HG03025 (cell line): ENCODE measurements around the gene CDH13.
A peak's percentile ranks its signal among the peaks of the same experiment; 100 is the strongest.

Experiments
- ATAC-seq: cut with Tn5 transposase; IDR thresholded peaks from one replicate; pipeline ENCODE4 v1.9.1; 2021; ENCODE audit warnings: mild to moderate bottlenecking, moderate library complexity; ENCODE audit not compliant: unreplicated experiment, low FRiP score

The CDH13 gene

DNA sequence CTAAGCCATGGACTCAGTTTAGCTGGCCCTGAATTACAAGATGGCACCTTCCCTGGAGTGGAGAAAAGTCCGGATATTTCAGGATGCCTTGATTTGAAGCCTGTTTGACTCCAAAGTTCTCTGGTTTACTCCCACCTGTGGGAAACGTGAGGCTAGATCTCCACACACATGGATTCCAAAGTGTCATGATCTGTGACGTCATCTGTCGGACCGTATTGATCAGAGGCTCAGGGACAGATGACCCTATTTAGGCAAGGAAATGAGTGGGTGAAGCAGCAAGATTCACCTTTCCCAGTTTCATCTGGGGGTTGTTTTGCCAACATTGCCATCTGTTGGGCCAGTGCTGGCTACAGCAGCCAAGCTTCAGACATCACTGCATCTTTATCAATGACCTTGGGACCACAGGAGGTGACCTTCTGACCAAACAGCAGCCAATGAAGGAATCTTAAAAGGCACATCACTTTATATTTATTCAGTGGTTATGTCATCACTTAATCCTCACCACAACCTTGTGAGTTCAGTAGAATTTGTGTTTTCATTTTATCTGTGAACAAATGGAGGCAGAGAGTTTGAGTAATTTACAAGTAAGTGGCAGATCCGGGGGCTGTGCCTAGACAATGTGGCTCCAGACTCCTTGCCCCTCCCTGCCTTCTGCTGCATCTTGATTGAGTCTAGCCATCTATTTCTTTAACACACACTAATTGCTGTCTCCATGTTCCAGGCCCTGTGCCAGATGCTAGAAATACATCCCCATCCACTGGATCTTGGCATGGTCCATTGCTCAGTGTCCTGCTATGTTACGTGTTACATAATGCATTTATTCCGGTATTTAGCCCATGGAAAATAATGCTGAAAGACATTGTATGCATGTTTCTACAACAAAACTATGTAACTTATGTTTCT lies 1.5 kb upstream of the CDH13 start:
- no peak for ATAC-seq

DNA sequence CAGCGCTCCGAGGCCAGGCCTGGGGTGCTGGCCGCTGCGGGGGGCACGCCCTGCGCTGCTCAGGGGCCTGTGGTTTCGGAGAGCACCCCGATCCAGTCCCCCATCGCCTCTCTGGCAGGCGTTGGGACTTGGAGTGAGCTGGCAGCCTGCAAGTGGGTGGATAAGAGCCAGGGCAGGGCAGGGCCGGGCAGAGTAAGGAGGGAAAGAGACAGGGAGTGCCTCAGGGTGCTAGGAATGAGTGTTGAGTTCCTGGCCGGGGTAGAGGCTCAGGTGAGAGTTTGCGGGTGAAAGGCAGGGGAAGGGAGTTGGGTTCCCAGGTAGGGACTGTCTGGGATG lies 1.3 kb downstream of the CDH13 start:
- no peak for ATAC-seq

DNA sequence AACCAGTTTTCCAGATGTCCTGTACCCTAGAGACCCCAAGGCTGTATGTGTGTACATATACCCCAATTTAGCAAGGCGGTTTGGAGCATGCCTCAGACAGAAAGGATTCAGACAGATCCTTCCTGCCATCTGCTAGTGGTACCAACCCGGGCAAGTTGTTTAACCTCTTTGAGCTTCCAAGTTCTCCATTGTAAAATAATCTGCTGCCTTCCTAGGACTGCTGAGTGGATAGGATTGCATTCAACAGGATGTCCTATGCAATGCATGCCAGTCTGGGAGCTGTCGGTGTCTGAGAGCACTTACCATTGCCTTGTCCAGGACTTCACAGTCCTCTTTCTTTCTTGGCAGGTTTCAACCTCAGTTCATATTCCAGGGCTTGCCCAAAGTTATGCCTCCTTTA lies 1.9 kb downstream of the CDH13 start:
- no peak for ATAC-seq

DNA sequence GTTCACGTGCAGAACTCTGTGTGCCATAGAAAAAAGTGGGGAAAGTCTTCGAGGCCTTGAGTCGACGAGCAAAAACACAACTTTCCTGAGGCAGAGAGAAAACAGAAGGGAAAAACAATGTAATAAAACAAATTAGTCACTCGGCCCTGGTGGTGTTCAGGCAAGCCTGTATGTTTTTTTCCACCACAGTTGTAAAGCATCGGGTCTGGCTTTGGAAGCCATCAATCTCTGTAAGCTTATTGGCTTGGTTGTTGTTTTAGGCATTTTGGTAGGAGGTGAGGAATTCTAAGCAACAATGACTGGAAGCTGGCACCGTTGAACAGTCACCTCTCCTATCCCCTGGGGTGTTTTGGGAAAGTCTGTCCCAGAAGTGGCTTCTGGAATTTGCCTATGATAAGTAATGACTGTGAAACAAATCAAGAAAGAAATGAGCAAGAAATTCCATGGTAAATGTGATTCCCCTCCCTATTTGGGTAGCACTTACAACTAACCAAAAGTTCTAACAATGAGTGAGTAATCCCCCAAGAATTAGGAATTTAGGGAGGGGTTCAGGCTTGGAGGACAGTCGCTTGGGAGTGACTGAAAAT lies 2.8 kb downstream of the CDH13 start:
- no peak for ATAC-seq

DNA sequence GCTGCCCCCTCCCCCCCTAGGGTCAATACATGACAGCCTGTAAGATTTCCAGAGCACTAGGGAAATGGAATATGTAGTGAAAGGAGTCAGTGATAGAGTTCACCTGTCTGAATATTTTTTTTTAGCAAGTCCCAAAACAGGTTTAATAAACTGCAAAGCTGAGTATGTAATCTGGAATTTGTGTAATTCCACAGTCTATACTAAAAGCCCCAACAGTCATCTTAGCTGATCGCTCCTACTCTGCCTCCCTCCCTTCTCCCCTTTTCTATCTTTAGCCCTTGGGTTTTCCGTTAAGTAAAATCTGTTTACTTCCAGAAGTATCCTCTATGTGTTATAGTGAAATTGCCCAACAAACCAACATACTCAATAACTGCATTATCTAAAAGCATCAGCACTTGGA lies 3.5 kb downstream of the CDH13 start:
- ATAC-seq = no peak

DNA sequence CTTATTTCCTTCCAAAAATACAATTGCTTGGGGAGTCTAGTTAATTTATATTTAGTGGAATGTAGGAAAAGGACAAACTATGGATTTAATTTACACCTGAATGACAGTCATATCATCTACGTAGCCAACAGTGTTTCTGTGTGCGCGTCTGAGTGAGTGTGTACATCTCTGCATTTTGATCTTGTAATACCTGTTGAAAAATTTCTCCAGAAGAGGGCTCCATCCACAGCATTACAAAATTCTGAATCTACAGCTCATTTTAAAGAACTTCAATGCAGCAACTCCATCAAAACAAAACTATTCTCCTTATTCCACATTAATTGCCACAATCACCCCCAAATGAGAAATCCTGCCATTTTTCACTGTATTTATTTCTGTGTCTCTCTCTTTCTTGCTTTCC lies 3.9 kb downstream of the CDH13 start:
- ATAC-seq = no peak

DNA sequence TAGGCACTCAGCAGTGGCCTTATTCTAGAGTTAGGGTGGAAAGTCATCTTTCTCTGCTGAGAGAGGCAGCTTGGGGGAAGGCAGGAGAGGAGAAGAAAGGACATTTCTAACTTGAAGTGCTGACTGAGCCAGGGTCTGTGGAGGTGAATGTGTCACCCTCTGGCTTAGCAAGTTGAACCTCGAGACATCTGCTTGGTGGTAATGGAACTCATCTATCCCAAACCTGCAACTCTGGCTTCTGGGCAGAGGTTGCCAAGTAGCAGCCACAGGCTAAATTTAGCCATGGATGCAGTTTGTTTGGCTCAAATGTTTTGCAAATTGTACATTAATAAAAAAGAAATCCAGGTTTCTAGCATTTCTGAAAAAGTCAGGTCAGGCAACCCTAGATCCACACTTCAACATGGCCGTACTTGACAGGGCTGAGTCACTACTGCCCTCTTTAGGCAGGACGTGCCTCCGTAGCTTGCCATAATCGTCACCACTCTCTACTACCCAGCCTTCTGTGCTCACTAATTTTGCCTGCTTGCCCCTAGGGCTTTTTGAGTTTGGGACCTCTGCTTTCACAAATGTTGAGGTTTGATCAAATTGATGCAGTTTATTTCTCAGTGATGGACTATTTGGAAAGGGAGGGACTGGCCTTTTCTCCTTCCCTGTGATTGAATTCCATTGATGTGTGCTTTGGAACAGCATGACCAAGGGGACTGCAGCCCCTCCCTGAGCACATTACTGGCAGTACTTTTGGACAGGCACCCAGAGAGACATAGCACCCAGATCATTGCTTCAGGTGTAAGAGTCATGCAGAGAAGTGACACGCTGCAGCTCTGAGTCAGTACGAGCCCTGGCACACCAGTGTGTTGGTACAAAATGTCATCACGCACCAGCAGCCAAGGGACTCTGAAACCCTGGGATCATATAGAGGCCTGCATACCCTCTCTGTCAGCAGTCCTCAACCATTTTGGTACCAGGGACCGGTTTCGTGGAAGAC lies 5.2 kb downstream of the CDH13 start:
- ATAC-seq = no peak

DNA sequence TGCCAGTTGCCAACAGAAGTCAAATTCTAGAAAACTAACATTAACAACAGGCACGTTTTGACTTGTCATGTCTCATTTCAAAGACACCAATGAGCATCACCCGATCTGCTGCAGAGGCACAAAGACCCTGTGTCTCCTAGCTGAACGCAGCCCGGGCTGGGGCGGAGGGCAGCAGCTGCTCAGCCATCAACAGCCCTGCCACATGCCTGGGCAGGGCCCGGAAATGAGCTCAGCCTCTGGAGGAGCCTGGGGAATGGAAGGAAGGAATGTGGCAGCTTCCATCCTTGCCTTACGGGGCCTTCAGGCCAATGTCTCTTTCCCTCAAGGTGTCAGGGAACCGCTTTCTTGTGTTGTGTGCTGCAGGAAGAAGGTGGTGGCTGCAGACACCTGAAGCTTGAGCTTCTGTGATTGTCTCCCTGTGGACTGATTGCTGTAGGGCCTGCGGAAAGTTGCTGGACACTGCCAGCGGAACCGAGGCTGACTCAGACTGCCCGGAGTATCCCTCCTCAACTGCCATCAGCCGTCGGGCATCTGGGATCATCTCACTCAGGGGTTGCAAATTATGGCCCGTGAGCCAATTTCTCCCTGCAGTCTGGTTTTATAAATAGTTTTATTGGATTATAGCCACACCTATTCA lies 7.3 kb downstream of the CDH13 start:
- ATAC-seq = no peak

DNA sequence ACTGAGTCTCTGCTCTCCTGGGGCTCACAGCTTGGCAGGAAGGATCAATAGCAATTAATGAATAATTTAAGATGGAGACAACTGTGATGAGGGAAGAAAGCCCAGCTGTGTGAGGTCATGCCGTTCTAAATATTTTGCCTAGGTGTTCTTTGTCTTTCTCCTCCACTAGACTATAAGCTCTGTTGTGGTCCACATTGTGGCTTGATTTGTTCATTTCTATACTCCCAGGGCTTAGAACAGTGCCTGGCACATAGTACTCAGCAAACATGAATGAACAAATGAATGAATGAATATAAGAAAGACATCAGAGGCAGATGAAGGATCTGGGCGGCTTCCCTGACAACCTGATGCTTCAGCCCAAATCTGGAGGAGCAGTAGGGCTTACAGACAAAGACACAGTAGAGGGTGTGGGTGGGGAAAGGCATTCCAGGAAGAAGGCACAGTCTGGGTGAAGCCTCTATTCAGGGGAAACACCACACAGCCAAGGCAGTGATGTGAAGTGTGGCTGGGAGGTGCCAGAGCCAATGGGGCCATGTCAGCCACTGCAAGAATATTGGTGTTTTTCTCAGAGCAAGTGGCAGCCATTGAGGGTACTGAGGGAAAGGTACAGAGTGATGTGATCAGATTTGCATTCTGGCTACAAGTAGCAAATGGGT lies 8.3 kb downstream of the CDH13 start:
- no peak for ATAC-seq

DNA sequence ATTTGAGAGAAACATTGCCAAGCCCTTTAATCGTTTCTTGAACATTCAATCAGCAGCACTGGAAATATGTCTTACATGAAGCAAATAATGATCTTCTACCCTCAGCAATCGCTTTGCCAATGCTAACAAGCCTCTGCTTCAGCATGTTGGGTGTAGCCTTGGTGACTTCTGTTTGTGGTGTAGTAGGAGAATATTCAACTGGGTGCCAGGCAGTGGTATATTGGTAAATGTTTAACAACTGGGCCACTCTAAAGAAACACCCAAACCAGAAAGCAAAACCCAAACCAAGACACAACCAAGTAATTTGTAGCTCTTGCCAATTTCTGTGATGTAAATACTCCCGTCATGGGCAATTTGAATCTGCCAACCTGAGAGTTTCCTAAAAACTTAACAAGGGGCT lies 9.7 kb downstream of the CDH13 start:
- no peak for ATAC-seq

DNA sequence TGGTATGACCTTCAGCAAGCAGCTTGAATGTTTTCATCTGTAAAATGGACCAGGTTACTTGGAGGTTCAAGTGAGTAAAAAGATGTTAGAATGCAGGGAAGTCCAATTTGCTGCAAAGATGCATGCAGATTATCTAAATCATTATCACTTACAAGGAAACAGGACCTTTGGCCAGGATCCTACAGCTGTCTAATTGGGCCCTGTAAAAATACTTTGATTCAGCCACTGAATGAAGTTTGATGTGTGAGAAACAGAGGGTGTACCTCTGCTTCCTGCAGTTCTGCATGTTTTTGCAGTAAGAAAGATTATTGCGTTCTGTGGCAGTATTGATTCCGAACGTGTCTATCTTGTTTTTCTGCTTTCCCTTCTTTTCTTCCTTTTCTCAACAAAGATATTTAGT lies 10.2 kb downstream of the CDH13 start:
- ATAC-seq = no peak

DNA sequence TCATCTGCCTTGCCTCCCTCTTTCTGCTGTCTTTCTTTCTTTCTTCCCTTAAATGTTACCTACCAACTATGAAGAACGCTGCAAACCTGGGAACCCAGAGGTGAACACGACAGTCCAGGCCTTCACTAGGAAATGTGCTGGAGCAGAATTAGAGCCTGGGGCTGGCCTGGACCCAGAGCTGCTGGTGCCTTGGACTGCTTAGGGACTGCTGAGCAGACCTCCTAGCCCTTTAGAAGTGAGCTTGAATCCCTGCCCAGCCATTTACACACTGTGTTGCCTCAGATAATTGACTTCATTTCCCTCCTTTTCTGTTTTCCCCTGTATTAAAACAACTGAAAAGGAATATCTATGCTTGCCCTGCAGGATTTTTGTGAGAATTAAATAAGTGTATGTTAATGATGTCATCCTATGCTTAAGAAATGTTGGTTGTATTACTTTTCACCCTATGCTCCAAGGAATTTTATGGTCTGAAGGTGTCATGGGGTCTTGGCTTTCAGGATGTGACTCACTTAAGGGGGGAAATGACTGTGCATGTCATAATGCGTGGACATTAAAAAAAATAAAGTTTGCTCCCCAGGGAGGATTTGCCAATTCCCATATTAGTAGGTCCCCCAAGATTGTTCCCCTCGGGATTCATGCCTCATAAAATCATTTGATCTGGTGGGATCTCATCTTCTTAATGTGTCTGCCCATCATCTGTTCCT lies 11.5 kb downstream of the CDH13 start:
- no peak for ATAC-seq

DNA sequence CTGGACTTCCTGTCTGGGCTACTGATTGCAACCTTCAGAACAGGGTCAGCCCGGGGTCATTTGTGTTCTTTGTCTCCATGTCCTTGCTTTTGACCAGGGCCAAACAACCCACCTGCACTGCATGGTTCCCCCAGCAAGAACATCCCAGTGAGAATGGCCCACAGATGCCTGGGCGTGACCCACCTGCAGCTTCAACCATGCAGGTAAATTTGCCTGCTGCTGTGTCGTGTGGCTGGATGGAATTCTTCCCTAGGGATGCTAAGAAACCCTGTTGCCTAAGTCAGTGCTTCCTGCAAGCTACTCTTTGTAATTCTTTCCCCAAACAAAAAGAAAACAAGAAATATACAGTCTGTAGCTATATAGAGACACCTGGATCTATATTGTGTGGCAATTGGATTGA lies 12.5 kb downstream of the CDH13 start:
- no peak for ATAC-seq

DNA sequence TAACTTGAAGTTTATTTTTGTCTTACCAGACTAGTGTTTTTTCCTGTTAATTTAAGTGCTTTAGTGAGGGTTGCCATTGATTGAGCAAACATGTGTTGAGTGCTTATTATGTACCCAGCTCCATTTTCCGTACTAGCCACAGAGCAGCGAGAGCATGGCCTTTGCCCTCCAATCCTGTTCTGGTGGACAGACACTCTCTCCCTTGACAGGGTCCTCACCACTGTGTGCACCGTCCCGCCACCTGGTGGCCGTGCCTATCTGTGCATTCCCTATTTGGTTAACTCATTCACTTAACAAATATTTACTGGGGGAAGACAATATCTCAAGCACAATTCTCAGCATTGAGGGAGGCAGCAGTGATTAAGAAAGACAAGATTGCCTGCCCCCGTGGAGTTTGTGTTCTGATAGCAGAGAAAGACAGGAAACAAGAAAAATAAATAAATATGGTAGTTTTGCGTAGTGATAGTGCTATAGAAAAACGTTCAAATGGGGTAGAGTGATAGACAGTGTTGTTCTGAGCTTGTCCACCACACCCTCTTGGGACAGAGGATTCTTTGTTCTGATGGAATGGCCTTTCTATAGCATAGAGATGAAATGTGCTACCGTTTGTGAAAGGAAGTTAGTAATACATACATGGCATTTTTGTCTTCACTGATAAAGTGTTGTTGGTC lies 13.0 kb downstream of the CDH13 start:
- peak; percentile 60 for ATAC-seq

DNA sequence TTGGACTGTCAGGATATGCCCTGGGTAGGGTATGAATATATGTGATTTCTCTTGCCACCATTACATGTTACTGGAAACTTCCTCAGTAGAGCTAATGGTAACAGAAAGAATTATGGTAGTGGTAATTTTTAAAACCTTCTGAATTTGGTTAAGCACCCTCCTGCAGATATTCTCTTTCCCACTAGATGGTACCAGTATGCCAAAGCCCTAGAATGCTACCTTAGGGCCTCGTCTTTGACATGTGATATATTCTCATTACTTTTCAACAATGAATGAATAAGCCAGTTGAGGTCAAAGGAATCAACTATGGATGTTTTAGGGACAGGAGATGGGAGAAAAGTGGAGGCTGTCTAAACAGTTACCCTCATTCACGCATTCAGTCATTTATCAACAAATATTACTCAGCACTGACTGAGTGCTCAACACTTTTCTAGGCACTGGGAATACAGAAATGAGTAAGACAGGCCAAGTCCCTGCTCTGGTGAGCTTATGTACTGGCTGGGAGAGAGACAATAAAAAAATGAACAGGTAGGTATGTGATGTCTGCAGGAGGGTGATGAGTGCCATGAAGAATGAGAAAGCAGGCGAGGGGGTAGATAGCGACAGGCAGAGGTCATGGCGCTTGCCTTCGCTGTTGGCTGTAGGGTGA lies 14.7 kb downstream of the CDH13 start:
- ATAC-seq = no peak

DNA sequence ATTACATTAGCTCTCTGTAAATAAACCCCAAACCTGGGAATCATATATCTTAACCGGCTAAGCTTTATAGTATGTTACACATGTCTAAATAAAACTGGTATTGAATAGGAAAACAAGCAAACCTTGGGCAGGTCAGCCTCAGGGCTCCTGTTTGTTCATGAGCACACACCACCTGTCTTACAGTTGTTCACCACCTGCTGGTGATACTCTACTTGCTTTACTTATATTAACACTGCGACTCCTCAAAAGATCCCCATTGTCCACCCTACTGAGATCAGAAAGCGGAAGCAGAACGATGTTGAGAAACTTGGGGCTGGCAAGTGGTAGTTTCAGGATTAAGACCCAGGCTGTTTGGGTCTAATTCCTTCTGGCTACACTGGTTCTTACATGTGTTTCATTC lies 16.4 kb downstream of the CDH13 start:
- ATAC-seq = no peak

DNA sequence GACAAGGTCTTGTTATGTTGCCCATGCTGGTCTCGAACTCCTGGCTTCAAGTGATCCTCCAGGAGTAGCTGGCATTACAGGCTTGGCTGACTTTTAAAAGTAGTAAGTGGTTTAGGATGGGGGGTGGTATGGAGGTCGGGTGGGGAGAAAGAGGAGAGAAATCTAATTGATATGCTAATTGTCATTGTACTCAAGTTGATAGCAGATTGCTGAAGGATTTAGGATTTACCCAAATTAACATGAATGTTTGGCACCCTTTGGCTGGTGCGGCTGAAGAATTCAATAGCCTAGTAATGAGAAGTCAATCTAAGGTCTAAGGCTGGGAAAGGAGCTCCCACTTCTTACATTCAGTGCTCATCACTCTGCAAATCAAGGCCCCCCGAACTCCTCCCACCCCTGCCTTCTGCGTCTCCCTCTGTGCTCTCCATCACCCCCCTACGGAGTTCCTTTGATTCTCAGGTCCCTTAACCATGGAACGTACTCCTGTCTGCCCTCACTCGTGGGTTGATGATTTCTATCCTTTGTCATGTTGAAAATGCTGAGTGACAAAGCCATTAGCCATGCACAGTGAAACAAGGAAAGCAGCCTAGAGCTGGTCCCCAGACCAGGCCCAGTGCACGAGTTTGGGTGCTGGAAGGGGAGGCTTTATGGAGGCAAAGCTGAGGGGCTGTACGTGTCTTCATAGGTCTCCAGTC lies 17.3 kb downstream of the CDH13 start:
- ATAC-seq = no peak

DNA sequence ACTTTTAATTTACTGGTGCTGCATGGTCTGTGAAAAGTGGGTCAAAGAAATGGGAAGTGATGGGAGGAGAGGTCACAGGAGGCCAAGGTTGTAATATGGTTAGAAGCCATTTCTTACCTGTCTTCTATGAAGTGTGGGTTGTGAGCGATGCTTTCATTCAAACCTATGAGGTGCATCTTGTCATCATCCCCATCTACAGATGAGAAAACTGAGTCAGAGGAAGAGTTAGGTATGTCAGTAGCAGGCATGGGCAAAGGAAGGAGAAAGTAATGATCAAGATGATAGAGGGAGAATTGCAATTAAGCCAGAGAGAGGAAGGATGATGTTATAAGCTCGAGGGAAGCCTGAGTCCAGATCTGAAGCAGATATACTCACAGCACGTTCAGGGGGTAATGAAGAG lies 19.7 kb downstream of the CDH13 start:
- no peak for ATAC-seq
